Measurements from ENCODE around the gene VPS36. TPM values are rescaled to one million over a fixed set of nuclear protein-coding genes. Genes with fewer than 3 reads are reported as not detected.

VPS36 gene
- total and polyA plus RNA-seq, 2 of the 8 experiments (the other 6 are each of a cell fraction or from before 2014, with no cell fraction given) = 14.1 to 19.8 TPM

DNA sequence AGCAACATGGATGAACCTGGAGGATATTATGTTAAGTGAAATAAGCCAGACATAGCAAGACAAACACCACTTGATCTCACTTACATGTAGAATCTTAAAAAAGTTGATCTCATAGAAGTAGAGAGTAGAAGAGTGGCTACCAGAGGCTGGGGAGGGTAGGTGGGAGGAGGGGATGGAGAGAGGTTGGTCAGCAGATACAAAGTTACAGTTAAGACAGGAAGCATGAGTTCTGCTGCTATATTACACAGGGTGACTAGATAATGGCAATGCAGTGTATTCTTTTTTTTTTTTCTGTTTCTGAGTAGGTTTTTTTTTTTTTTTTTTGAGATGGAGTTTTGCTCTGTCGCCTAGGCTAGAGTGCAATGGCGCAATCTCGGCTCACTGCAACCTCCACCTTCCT lies 29.2 kb downstream of the VPS36 start (continued):
- TF ChIP-seq CHD7 (IDR thresholded peaks at IDR 0.05; ENCODE audit: insufficient replicate concordance, low read length) = no peak

Data from H1 (cell line).